DLD1 (cell line): ENCODE measurements around the gene EFCAB9.

Source experiments
- in situ Hi-C: cut with HindIII; loops from 2 replicates; pipeline ENCODE4 v1.10.0; 2017; ENCODE audit warnings: low sequenced_read_pairs

EFCAB9 gene

GRCh38 chr5:172234031-172234430, 40.1 kb downstream of the EFCAB9 start:
- in situ Hi-C loops: no loop called here

- in situ Hi-C loops: no loop called here
Observed at GRCh38 chr5:172235132-172235780, 41.3 kb downstream of the EFCAB9 start.

- in situ Hi-C loops: no loop called here
Observed at GRCh38 chr5:172235827-172236736, 42.1 kb downstream of the EFCAB9 start.

- in situ Hi-C loops: no loop called here
Observed at GRCh38 chr5:172238334-172238733, 44.4 kb downstream of the EFCAB9 start.

GRCh38 chr5:172243302-172243701, 49.3 kb downstream of the EFCAB9 start:
- in situ Hi-C loops: no loop called here

GRCh38 chr5:172245046-172245445, 51.1 kb downstream of the EFCAB9 start:
- in situ Hi-C loops: no loop called here

- in situ Hi-C loops: no loop called here
Observed at GRCh38 chr5:172245703-172246125, 51.7 kb downstream of the EFCAB9 start.

- in situ Hi-C loops: no loop called here
Observed at GRCh38 chr5:172248637-172249036, 54.7 kb downstream of the EFCAB9 start.

GRCh38 chr5:172251419-172251818, 57.4 kb downstream of the EFCAB9 start:
- in situ Hi-C loops: no loop called here

GRCh38 chr5:172252501-172252900, 58.5 kb downstream of the EFCAB9 start:
- in situ Hi-C loops: no loop called here
